ENCODE results near the gene BHLHA15. TPM values are rescaled to one million over a fixed set of nuclear protein-coding genes. Genes with fewer than 3 reads are reported as not detected.

The BHLHA15 gene
- total RNA-seq, 4 donors from 2014 or later: not detected

Other genes starting within 250 kb of the BHLHA15 start
- not detected for gene OCM2, start 221.2 kb upstream of the BHLHA15 start, total RNA-seq
- 10 to 100 TPM; 22.5 to 31.7 (median 28.4) TPM for gene LMTK2, start 104.6 kb upstream of the BHLHA15 start, total RNA-seq
- 10 to 100 TPM; 16.1 to 32.4 (median 22.5) TPM for gene TECPR1, start 40.8 kb downstream of the BHLHA15 start, total RNA-seq
- gene BRI3, start 70.2 kb downstream of the BHLHA15 start, total RNA-seq: 10 to 100 TPM; 34.5 to 74.7 (median 55.3) TPM
- 1 to 10 TPM in 3 of 4 donors, under 1 TPM in 1; 0.84 to 2.5 (median 1.6) TPM for gene BAIAP2L1, start 189.7 kb downstream of the BHLHA15 start, total RNA-seq